ENCODE data around the gene RAMACL. TPM values are rescaled to one million over a fixed set of nuclear protein-coding genes. Genes with fewer than 3 reads are reported as not detected.

The RAMACL gene
- total RNA-seq, 1 experiment from 2014 or later: 0.28 TPM

- Histone ChIP-seq H2AFZ (ENCODE audit: low read length) (no peak overlapping the region), H3K4me2 (ENCODE audit: insufficient read depth, insufficient read length, low read length) (no peak overlapping the region), H2BK120ac (ENCODE audit: low read depth, low read length, poor library complexity, severe bottlenecking) (no peak overlapping the region), H4K8ac (replicated peaks; ENCODE audit: insufficient read length, low read depth, low read length) (no peak overlapping the region), H4K5ac (ENCODE audit: insufficient read length, low read depth, low read length) (no peak overlapping the region), H3K4me1 (ENCODE audit: insufficient read depth, low read length) (peaks cover 3% of the 10 kb centered on the region; the same call in 1 of the 2 replicates), H3K79me2 (ENCODE audit: insufficient read depth, low read length) (0 out of 2 replicates have a peak, but pooled peaks cover 4% of the 10 kb centered on the region), H3K79me1 (ENCODE audit: insufficient read depth, low read depth, low read length, poor library complexity, severe bottlenecking) (peaks cover 5% of the 10 kb centered on the region), H3K27me3 (ENCODE audit: insufficient read depth, low read length) (no peaks in the 10 kb centered on the region), H3T11ph (ENCODE audit: low read length) (no peak overlapping the region), H3K4ac (ENCODE audit: low read depth, low read length) (no peak overlapping the region), H2BK15ac (ENCODE audit: low read depth, low read length) (no peak overlapping the region), H2AK5ac (ENCODE audit: insufficient read length, low read length) (no peak overlapping the region), H3K56ac (ENCODE audit: insufficient read length, low read depth, low read length) (no peak overlapping the region), H4K20me1 (ENCODE audit: control insufficient read depth, insufficient read depth, insufficient read length) (no peaks in the 10 kb centered on the region), H3K18ac (ENCODE audit: insufficient read length, low read depth, low read length) (no peak overlapping the region), H3K23ac (ENCODE audit: insufficient read length, low read depth, low read length) (no peak overlapping the region), H4K91ac (ENCODE audit: insufficient read length, low read depth, low read length) (no peak overlapping the region), H3K9me3 (ENCODE audit: control insufficient read depth, low read depth, low read length) (no peaks in the 10 kb centered on the region), H3K27ac (ENCODE audit: insufficient read length, low read depth, low read length) (no peak overlapping the region), H3K9ac (ENCODE audit: extremely low read depth, insufficient read length, low read length) (no peak overlapping the region), H3K14ac (ENCODE audit: insufficient read depth, low read length) (no peak overlapping the region), H3K23me2 (ENCODE audit: insufficient read length, low read depth, low read length, poor library complexity, severe bottlenecking) (no peaks in the 10 kb centered on the region), H2BK12ac (ENCODE audit: insufficient read length, low read depth, low read length) (no peak overlapping the region), H2BK20ac (ENCODE audit: low read depth, low read length, poor library complexity, severe bottlenecking) (no peak overlapping the region), H2BK5ac (ENCODE audit: insufficient read length, low read length) (no peak overlapping the region)
- Mint-ChIP-seq H3K27me3 (ENCODE audit: low read depth) (peaks cover 1% of the 10 kb centered on the region; the same call in 1 of the 2 replicates), H3K4me1 (peaks cover 19% of the 10 kb centered on the region in 2 experiments), H3K9me3 (no peaks in the 10 kb centered on the region; a peak in 1 of 5 replicates), H3K27ac (no peak overlapping the region), H3K36me3 (ENCODE audit: insufficient read depth in 1 of 3, low read depth in 3 of 3) (peaks cover 0 to 8% (median 2%) of the 10 kb centered on the region in 3 experiments; a peak in 3 of 7 replicates), H3K4me3 (no peak overlapping the region)
- DNase-seq: no peak
- WGBS (ENCODE audit: extremely low coverage, insufficient read length, low lambda C conversion rate): no CpG with 5 or more reads among the region's 13 CpGs
- no peak for TF ChIP-seq CTCF (conservative IDR thresholded peaks at IDR 0.05)
Observed at GRCh38 chr6:166595061-166595780, 8.7 kb upstream of the RAMACL start.

Measured in H9 (cell line).